NCI-H345 (cell line): ENCODE measurements around the gene ADCY2.

Experiments
- DNase-seq: peaks from one replicate; lab custom pipeline; 2025; lab: John Stamatoyannopoulos, UW

The ADCY2 gene

GRCh38 chr5:7592910-7593309, 197.0 kb downstream of the ADCY2 start:
- DNase-seq = peak; percentile 18

DNA sequence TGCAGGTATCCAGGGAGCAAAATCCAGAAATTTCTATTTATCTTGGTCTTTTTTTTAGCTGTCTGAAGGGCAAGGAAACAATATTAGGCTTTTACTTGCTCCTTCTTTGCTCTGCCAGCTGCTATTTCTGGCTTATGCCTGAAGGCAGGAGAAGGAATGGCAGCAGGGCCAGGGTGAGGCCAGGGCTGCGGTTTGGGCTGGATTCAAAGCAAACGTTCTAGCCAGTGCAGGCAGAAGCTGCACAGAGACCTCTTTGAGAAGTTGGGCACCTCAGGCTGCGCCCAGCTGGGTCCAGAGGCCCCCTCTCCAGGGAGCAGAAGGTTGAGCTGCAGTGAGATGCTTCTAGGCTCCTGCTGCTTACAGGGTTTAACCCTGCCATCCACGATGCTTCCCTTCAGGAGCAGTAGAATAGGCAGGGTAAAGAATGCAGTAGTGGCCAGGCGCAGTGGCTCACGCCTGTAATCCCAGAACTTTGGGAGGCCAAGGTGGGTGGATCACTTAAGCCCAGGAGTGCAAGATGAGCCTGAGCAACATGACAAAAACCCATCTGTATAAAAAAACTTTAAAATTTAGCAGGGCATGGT, 201.2 kb downstream of the ADCY2 start:
- no peak for DNase-seq

GRCh38 chr5:7606840-7607465, 211.0 kb downstream of the ADCY2 start:
- DNase-seq = no peak

DNA sequence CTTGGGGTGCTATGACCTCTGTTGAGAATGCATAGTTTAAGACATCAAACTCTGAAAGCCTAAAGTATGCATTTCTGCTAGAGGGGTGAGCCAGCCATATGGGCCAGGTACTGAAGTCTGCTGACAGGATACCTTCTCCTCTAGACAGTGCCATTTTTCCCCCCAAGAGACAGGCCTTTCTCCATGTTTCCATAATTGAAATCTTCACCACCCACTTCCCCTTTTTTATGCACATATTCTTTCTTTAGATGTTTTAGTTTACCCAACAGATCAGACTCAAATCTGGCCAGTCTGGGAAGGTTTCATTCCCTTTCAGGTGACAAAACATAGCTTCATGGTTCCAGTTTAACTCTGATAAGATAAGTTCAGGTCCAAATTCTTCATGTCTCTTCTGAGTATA, 212.8 kb downstream of the ADCY2 start:
- no peak for DNase-seq

GRCh38 chr5:7609726-7610125, 213.8 kb downstream of the ADCY2 start:
- no peak for DNase-seq

DNA sequence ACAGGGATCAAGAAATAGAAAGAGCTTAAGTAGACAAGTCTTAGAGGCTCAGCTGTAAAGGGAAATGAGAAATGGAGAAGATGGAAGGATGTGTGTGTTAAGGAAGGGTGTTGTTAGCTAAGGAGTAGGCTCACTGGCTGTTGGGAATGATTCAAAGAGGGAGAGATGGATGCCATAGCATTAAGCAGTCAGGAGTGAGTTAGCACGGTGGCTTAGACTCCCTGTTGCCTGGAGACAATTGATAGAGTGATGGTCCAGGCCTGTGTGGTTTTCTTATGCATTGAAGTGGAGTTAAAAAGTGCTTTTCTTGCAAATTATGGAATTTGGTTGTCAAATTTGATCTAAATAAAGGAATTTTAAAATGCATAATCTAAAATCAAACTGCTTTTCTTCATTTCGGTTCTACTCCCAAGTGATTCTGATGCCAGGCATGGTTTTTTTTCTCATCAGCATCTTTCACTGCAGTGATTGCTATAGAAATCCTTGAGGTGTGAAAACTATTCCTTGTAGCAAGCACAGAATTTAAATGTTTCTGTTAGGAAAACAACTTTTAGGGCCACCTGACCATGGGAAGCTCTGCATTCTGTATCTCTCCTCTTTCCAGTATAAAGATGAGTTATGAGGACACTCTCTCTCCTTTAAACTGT, 214.7 kb downstream of the ADCY2 start:
- DNase-seq = no peak

DNA sequence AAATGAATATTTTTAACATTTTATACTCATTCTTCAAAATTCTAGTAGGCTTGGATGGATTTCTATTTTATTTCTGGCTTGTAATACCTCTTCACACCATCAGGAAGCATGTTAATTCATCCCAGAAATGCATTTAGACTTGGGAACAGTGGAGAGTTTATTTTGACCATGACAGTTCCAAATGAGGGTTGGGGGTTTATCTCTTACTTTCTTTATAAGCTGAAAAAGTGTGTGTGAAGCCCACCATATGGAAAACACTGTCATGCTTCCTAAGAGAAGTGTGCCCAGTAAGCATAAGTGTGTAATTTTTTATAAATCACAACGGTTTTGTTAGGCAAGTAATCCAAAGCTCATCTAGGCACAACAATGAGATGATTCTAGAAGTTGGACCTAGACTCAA, 215.6 kb downstream of the ADCY2 start:
- no peak for DNase-seq

DNA sequence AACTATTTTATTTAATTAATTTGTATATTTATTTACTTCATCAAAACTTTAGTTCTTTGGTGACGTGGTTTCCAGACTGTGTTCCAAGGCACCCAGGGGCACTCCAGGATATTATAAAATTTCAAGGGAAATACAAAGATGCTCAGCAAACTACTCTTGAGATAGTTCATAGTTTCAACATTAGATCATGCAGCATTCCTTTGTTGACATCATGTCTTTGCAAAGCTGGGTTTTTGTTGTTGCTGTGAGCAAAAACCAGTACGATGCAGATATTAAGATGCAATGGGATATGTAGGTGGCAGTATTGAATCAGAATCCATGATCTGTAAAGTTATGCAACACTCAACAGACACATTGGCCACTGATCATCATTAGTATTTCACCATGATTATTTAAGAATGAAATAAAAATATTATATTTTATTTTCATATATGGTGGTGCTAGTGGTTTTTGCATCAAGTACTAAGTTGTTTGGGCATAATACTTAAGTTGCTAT, 219.7 kb downstream of the ADCY2 start:
- DNase-seq = no peak

DNA sequence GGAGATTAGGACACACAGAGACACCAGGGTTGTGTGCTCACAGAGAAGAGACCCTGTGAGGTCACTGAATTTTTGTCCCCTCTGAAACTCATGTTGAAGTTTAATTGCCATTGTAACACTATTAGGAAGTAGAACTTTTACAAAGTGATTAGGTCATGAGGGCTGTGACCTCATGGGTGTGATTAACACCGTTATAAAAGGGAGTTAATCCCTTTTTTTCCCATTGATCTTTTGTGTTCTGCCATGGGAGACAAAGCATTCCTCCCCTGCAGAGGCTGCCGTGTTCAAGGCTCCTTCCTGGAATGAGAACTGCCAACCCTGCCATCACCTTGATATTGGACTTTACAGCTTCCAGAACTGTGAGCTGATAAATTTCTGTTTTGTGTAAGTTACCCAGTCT, 221.0 kb downstream of the ADCY2 start:
- no peak for DNase-seq

DNA sequence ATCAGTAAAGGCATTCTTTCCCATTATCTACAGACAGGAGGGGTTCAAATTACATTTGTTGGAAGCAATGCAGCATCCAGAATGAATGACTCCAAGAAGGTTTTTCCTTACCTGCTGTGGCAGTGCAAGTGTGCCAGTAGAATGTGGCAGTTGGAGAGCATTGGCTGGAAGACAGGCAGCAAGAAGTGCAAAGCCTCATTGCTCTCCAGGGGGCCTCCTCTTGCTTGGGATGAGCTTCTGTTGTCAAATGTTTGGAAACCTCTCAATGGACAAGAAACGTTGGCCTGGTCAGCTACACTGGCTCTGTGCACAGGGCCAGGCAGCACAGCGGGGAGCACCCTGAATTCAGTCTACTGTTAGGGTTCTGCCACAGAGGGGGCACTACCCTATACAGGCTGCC, 226.6 kb downstream of the ADCY2 start:
- no peak for DNase-seq

GRCh38 chr5:7625740-7626139, 229.8 kb downstream of the ADCY2 start:
- no peak for DNase-seq

DNA sequence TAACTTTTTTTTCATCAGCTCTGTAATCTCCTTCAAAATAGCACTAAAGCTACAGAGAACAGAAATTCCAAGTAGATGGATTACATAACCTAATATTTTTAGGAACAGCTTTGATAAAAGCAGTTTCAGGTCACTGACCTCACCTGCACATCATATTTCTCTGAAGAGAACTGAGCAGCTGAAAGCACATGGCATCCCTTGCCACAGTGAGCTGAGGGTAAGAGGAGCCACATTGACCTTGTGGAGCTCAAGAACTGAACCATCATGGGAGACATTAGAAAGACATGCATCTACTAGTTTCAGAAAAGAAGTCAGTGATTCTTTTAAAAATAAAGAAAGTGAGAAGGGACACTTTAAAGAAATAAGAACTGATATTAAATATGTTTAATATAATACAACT, 232.3 kb downstream of the ADCY2 start:
- DNase-seq = no peak

GRCh38 chr5:7628820-7629219, 232.9 kb downstream of the ADCY2 start:
- DNase-seq = no peak

- DNase-seq = peak; percentile 64
These were observed 233.6 kb downstream of the ADCY2 start for GRCh38 chr5:7629561-7629960.

DNA sequence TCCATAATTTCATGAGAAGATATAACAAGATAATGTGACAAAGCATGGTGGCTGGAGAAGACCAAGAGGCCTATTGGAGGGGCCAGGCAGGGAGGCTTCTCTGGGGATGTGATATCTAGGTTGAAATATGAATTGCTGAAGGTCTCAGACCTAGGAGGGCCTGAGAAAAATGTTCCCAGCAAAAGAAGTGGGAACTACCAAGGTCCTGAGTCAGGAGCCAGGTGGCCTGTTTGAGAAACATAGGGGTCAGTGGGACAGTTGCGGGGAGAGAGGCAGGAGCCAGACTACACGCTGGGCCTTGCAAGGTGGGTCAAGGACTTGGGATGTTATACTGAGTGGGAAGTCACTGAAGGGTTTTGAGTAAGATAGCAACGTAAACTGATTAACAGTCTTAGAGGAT, 238.9 kb downstream of the ADCY2 start:
- DNase-seq = no peak

GRCh38 chr5:7638456-7638855, 242.5 kb downstream of the ADCY2 start:
- DNase-seq = no peak

DNA sequence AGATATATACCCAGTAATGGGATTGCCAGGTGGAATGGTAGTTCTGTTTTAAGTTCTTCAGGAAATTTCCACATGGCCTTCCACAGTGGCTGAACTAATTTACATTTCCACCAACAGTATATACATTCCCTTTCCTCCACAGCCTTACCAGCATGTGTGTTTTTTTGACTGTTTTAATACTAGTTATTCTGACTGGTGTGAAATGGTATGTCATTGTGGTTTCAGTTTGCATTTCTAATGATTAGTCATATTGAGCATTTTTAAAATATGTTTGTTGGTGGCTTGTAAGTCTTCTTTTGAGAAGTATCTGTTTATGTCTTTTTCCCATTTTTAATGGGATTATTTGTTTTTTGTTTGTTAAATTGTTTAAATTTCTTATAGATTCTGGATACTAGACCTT, 246.1 kb downstream of the ADCY2 start:
- DNase-seq = no peak

GRCh38 chr5:7644723-7645122, 248.8 kb downstream of the ADCY2 start:
- no peak for DNase-seq

- no peak for DNase-seq
These were observed 254.8 kb downstream of the ADCY2 start for GRCh38 chr5:7650755-7651154.

GRCh38 chr5:7653046-7653445, 257.1 kb downstream of the ADCY2 start:
- DNase-seq = no peak

- no peak for DNase-seq
These were observed 261.2 kb downstream of the ADCY2 start for GRCh38 chr5:7657153-7657552.

- DNase-seq = no peak
These were observed 263.5 kb downstream of the ADCY2 start for GRCh38 chr5:7659420-7659819.

DNA sequence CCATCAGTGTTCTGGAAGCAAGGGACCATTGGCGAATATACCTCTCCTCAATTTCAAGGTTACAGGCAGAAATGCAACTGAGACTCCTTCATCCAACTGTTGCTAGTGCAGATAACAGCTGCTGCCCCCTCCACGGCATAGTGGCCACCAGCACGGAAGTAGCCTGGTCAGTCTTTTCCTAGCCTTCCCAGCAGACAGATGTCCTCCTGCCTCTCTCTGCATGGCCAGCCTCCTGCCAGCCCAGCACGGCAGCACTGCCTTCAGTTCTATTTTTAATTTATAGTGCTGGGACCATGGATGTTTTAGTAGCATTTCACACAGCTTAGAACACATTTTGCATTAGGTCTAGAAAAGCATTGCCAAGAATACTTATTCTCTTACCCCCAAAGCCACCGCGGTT, 266.4 kb downstream of the ADCY2 start:
- DNase-seq = no peak

GRCh38 chr5:7663808-7664207, 267.9 kb downstream of the ADCY2 start:
- DNase-seq = no peak
